ENCODE measurements around the gene SPTAN1. TPM values are rescaled to one million over a fixed set of nuclear protein-coding genes. Genes with fewer than 3 reads are reported as not detected.

The SPTAN1 gene
- polyA plus RNA-seq, 1 donor from 2014 or later, result 287 TPM

DNA sequence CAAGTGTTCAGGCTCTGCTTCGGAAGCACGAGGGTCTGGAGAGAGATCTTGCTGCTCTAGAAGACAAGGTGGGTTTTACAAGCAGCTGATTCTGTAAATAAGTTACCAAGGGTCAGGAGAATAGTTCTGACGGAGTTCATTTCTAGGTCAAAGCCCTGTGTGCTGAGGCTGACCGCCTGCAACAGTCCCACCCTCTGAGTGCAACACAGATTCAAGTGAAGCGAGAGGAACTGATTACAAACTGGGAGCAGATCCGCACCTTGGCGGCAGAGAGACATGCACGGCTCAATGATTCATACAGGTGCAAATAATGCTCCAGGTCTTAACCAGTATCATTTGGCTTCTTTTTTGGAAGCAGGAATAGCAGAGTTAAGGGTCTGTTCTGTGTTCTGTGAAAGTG, 24.8 kb downstream of the SPTAN1 start:
- H3K4me2 ChIP-seq (ENCODE audit: low read length), result no peak overlapping the region
- no peaks in the 10 kb centered on the region for H3F3A ChIP-seq (ENCODE audit: insufficient read depth, low read length, poor library complexity, severe bottlenecking)
- H2AFZ ChIP-seq (ENCODE audit: low read depth, low read length), result no peak overlapping the region
- TF ChIP-seq EP300 (conservative IDR thresholded peaks at IDR 0.05; ENCODE audit: poor library complexity, severe bottlenecking), result no peak
- TF ChIP-seq SMC3 (conservative IDR thresholded peaks at IDR 0.05; ENCODE audit: poor library complexity), result no peak
- TF ChIP-seq, protein P1, sequence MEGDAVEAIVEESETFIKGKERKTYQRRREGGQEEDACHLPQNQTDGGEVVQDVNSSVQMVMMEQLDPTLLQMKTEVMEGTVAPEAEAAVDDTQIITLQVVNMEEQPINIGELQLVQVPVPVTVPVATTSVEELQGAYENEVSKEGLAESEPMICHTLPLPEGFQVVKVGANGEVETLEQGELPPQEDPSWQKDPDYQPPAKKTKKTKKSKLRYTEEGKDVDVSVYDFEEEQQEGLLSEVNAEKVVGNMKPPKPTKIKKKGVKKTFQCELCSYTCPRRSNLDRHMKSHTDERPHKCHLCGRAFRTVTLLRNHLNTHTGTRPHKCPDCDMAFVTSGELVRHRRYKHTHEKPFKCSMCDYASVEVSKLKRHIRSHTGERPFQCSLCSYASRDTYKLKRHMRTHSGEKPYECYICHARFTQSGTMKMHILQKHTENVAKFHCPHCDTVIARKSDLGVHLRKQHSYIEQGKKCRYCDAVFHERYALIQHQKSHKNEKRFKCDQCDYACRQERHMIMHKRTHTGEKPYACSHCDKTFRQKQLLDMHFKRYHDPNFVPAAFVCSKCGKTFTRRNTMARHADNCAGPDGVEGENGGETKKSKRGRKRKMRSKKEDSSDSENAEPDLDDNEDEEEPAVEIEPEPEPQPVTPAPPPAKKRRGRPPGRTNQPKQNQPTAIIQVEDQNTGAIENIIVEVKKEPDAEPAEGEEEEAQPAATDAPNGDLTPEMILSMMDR (IDR thresholded peaks at IDR 0.05; ENCODE audit: poor library complexity, severe bottlenecking), result no peak
- no peak overlapping the region for H3K27ac ChIP-seq (ENCODE audit: low read length)
- peaks cover under 1% of the 10 kb centered on the region for H3K79me2 ChIP-seq (replicated peaks; ENCODE audit: insufficient read depth, low read length)
- no peaks in the 10 kb centered on the region for H3K27me3 ChIP-seq (ENCODE audit: insufficient read depth, low read depth, low read length)
- H3K9me3 ChIP-seq (ENCODE audit: low read length), result no peaks in the 10 kb centered on the region
- no peaks in the 10 kb centered on the region for H3K9me2 ChIP-seq (ENCODE audit: insufficient read depth, low read length)
- H3K36me3 ChIP-seq (ENCODE audit: insufficient read depth, low read length), result peaks cover 8% of the 10 kb centered on the region
- H3K4me3 ChIP-seq (ENCODE audit: low read length), result no peak overlapping the region
- H4K20me1 ChIP-seq (ENCODE audit: insufficient read depth), result peaks cover under 1% of the 10 kb centered on the region
- H3K9ac ChIP-seq (ENCODE audit: low read length), result no peak overlapping the region

DNA sequence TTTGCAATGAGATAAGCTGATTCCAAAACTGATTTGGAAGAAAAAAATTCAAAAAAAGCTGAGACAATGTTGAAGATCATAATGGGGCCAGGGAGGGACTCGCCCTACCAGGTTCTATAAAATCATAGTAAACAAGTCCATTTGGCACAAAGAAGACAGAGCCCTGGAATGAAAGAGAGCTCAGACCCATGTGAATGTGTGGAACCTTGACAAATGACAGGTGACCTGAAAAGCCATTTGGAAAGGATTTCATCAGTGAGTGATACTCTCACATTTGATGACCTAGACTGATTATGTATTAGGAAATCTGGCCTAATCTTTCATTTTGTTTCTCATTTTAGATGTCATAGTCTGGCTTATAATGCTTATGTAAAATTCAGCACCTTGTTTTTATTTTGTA, 26.8 kb downstream of the SPTAN1 start:
- Histone ChIP-seq H3K27me3 (ENCODE audit: insufficient read depth, low read depth, low read length) (no peaks in the 10 kb centered on the region), H3K9me3 (ENCODE audit: low read length) (no peaks in the 10 kb centered on the region), H3K9me2 (ENCODE audit: insufficient read depth, low read length) (no peaks in the 10 kb centered on the region), H3K36me3 (ENCODE audit: insufficient read depth, low read length) (peaks cover 22% of the 10 kb centered on the region), H3F3A (ENCODE audit: insufficient read depth, low read length, poor library complexity, severe bottlenecking) (no peaks in the 10 kb centered on the region), H2AFZ (ENCODE audit: low read depth, low read length) (no peak overlapping the region), H3K79me2 (replicated peaks; ENCODE audit: insufficient read depth, low read length) (no peaks in the 10 kb centered on the region), H3K4me3 (ENCODE audit: low read length) (no peak overlapping the region), H3K27ac (ENCODE audit: low read length) (no peak overlapping the region), H3K9ac (ENCODE audit: low read length) (no peak overlapping the region), H3K4me2 (ENCODE audit: low read length) (no peak overlapping the region), H4K20me1 (ENCODE audit: insufficient read depth) (no peaks in the 10 kb centered on the region)
- TF ChIP-seq, protein P1 (IDR thresholded peaks at IDR 0.05; ENCODE audit: poor library complexity, severe bottlenecking), result no peak
- TF ChIP-seq SMC3 (conservative IDR thresholded peaks at IDR 0.05; ENCODE audit: poor library complexity) (no peak), EZH2 (IDR thresholded peaks at IDR 0.05; ENCODE audit: borderline replicate concordance, insufficient read depth, low read length, poor library complexity, severe bottlenecking) (no peak), EP300 (conservative IDR thresholded peaks at IDR 0.05; ENCODE audit: poor library complexity, severe bottlenecking) (no peak), RAD21 (conservative IDR thresholded peaks at IDR 0.05) (no peak), TAF1 (IDR thresholded peaks at IDR 0.05; ENCODE audit: low read depth) (no peak), POLR2AphosphoS5 (IDR thresholded peaks at IDR 0.05) (no peak), MXI1 (conservative IDR thresholded peaks at IDR 0.05; ENCODE audit: poor library complexity, severe bottlenecking) (no peak)
- TF ChIP-seq, protein P2, sequence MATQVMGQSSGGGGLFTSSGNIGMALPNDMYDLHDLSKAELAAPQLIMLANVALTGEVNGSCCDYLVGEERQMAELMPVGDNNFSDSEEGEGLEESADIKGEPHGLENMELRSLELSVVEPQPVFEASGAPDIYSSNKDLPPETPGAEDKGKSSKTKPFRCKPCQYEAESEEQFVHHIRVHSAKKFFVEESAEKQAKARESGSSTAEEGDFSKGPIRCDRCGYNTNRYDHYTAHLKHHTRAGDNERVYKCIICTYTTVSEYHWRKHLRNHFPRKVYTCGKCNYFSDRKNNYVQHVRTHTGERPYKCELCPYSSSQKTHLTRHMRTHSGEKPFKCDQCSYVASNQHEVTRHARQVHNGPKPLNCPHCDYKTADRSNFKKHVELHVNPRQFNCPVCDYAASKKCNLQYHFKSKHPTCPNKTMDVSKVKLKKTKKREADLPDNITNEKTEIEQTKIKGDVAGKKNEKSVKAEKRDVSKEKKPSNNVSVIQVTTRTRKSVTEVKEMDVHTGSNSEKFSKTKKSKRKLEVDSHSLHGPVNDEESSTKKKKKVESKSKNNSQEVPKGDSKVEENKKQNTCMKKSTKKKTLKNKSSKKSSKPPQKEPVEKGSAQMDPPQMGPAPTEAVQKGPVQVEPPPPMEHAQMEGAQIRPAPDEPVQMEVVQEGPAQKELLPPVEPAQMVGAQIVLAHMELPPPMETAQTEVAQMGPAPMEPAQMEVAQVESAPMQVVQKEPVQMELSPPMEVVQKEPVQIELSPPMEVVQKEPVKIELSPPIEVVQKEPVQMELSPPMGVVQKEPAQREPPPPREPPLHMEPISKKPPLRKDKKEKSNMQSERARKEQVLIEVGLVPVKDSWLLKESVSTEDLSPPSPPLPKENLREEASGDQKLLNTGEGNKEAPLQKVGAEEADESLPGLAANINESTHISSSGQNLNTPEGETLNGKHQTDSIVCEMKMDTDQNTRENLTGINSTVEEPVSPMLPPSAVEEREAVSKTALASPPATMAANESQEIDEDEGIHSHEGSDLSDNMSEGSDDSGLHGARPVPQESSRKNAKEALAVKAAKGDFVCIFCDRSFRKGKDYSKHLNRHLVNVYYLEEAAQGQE (IDR thresholded peaks at IDR 0.05; ENCODE audit: borderline replicate concordance), result no peak
